DND-41 (cell line): ENCODE measurements around the gene NECTIN2.

Experiments used
- ATAC-seq: fragments of 200-7000 bp; cut with Tn5 transposase; 3 replicates; pipeline ENCODE4 v1.9.1; 2021; ENCODE audit warnings: low read depth; ENCODE audit not compliant: insufficient read depth
- DNase-seq: peaks from one replicate; pipeline ENCODE4 v3.0.0-alpha.2; 2020
- H2AFZ ChIP-seq: 2 replicates; pipeline ENCODE4 v1.6.0; 2012; ENCODE audit warnings: low read depth, low read length
- H3K27ac ChIP-seq: 2 replicates; pipeline ENCODE4 v1.5.1; 2012; ENCODE audit warnings: low read length, inconsistent platforms
- H3K27me3 ChIP-seq: fragments of 200-600 bp; sonication (generic); 2 replicates; pipeline ENCODE4 v1.6.0; 2012; ENCODE audit warnings: low read length, mild to moderate bottlenecking, inconsistent platforms; ENCODE audit not compliant: insufficient read depth, poor library complexity
- H3K36me3 ChIP-seq: 2 replicates; pipeline ENCODE4 v1.5.1; 2012; ENCODE audit warnings: low read length, inconsistent platforms; ENCODE audit not compliant: insufficient read depth
- H3K4me1 ChIP-seq: 2 replicates; pipeline ENCODE4 v1.5.1; 2012; ENCODE audit warnings: mild to moderate bottlenecking, low read length; ENCODE audit not compliant: insufficient read depth
- H3K4me2 ChIP-seq: 2 replicates; pipeline ENCODE4 v1.6.0; 2012; ENCODE audit warnings: mild to moderate bottlenecking, moderate library complexity, low read length, inconsistent platforms; ENCODE audit not compliant: insufficient read depth
- H3K4me3 ChIP-seq, 2 experiments: fragments of 200-600 bp in 1 of 2; shearing (Covaris generic) in 1 of 2; 2 replicates each; pipeline ENCODE4 v1.5.1; 2012 to 2016; ENCODE audit warnings: inconsistent platforms in 2 of 2, low read length in 2 of 2, mild to moderate bottlenecking in 2 of 2, low read depth in 1 of 2, moderate library complexity in 1 of 2
- H3K79me2 ChIP-seq: 2 replicates; pipeline ENCODE4 v1.6.0; 2012; ENCODE audit warnings: low read length, inconsistent platforms; ENCODE audit not compliant: insufficient read depth
- H3K9ac ChIP-seq: 2 replicates; pipeline ENCODE4 v1.6.0; 2012; ENCODE audit warnings: low read depth, mild to moderate bottlenecking, inconsistent platforms, low read length, moderate library complexity
- H3K9me3 ChIP-seq: 2 replicates; pipeline ENCODE4 v1.5.1; 2012; ENCODE audit warnings: low read length, moderate library complexity, mild to moderate bottlenecking, inconsistent platforms; ENCODE audit not compliant: insufficient read depth, severe bottlenecking
- H4K20me1 ChIP-seq: 2 replicates; pipeline ENCODE4 v1.6.0; 2012; ENCODE audit warnings: low read length; ENCODE audit not compliant: insufficient read depth
- EZH2 ChIP-seq: IDR thresholded peaks from 3 replicates; pipeline ENCODE4 v1.6.1; 2012; ENCODE audit warnings: borderline replicate concordance, low read depth, mild to moderate bottlenecking, moderate library complexity, low read length, inconsistent platforms; ENCODE audit not compliant: severe bottlenecking
- TF ChIP-seq, protein P1 (sequence below): IDR thresholded peaks from 2 replicates; pipeline ENCODE4 v1.5.1; 2012; ENCODE audit warnings: borderline replicate concordance, low read length, moderate library complexity, mild to moderate bottlenecking; ENCODE audit not compliant: poor library complexity, severe bottlenecking; ENCODE audit errors: extremely low read depth

NECTIN2 gene

DNA sequence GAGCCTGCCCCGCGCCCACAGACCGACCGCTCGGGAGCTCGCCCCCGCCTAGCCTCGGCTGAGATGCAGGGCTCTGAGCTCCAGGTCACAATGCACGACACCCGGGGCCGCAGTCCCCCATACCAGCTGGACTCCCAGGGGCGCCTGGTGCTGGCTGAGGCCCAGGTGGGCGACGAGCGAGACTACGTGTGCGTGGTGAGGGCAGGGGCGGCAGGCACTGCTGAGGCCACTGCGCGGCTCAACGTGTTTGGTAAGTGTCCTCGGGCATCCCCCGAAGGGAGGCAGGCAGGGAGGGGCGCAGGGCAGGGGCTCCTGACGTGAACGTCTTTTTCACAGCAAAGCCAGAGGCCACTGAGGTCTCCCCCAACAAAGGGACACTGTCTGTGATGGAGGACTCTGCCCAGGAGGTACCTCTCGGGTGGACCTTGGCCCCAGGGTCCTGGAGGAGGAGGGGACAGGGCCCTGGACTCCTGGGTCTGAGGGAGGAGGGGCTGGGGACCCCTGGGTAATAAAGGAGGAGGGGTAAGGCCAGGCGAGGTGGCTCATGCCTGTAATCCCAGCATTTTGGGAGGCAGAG, 33.9 kb upstream of the NECTIN2 start:
- Histone ChIP-seq H4K20me1 (no peaks in the 10 kb centered on the region), H2AFZ (no peak overlapping the region), H3K9me3 (no peaks in the 10 kb centered on the region), H3K4me2 (no peak overlapping the region), H3K9ac (no peak overlapping the region), H3K36me3 (no peaks in the 10 kb centered on the region), H3K4me3 (no peak overlapping the region), H3K27me3 (no peaks in the 10 kb centered on the region), H3K79me2 (no peaks in the 10 kb centered on the region), H3K27ac (no peak overlapping the region), H3K4me1 (no peaks in the 10 kb centered on the region)
- DNase-seq (no peak), ATAC-seq (no peak)
- no peak for TF ChIP-seq EZH2
- TF ChIP-seq, protein P1, sequence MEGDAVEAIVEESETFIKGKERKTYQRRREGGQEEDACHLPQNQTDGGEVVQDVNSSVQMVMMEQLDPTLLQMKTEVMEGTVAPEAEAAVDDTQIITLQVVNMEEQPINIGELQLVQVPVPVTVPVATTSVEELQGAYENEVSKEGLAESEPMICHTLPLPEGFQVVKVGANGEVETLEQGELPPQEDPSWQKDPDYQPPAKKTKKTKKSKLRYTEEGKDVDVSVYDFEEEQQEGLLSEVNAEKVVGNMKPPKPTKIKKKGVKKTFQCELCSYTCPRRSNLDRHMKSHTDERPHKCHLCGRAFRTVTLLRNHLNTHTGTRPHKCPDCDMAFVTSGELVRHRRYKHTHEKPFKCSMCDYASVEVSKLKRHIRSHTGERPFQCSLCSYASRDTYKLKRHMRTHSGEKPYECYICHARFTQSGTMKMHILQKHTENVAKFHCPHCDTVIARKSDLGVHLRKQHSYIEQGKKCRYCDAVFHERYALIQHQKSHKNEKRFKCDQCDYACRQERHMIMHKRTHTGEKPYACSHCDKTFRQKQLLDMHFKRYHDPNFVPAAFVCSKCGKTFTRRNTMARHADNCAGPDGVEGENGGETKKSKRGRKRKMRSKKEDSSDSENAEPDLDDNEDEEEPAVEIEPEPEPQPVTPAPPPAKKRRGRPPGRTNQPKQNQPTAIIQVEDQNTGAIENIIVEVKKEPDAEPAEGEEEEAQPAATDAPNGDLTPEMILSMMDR = no peak

DNA sequence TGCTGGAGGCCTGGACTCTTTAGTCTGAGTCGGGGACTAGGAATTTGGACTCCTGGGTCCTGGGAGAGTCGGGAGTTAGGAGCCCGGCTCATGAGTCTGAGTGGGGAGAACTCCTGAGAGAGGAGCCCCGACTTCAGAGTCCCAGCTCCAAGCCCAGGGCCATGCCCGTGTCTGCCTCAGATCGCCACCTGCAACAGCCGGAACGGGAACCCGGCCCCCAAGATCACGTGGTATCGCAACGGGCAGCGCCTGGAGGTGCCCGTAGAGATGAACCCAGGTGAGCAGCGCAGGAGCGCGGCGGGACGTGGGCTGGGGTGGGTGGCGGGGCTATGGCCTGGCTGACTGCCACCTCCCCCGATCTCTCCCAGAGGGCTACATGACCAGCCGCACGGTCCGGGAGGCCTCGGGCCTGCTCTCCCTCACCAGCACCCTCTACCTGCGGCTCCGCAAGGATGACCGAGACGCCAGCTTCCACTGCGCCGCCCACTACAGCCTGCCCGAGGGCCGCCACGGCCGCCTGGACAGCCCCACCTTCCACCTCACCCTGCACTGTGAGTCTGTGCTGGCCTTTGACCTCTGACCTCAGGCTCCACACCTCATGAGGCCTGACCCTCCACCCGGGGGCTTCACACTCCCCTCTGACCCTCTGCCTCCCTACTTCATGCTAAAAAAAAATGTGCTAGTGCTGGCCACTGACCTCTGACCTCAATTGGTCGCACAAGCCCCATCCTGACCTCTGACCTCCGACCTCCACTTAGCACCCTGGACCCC, 32.8 kb upstream of the NECTIN2 start:
- H2AFZ ChIP-seq = no peak overlapping the region
- no peak for TF ChIP-seq EZH2
- TF ChIP-seq, protein P1 = no peak
- H3K4me3 ChIP-seq = no peak overlapping the region
- no peaks in the 10 kb centered on the region for H3K4me1 ChIP-seq
- no peaks in the 10 kb centered on the region for H3K27me3 ChIP-seq
- H3K27ac ChIP-seq = no peak overlapping the region
- no peaks in the 10 kb centered on the region for H3K36me3 ChIP-seq
- H3K9ac ChIP-seq = no peak overlapping the region
- no peaks in the 10 kb centered on the region for H3K9me3 ChIP-seq
- DNase-seq (no peak), ATAC-seq (no peak)
- no peaks in the 10 kb centered on the region for H4K20me1 ChIP-seq
- no peaks in the 10 kb centered on the region for H3K79me2 ChIP-seq
- H3K4me2 ChIP-seq = no peak overlapping the region

DNA sequence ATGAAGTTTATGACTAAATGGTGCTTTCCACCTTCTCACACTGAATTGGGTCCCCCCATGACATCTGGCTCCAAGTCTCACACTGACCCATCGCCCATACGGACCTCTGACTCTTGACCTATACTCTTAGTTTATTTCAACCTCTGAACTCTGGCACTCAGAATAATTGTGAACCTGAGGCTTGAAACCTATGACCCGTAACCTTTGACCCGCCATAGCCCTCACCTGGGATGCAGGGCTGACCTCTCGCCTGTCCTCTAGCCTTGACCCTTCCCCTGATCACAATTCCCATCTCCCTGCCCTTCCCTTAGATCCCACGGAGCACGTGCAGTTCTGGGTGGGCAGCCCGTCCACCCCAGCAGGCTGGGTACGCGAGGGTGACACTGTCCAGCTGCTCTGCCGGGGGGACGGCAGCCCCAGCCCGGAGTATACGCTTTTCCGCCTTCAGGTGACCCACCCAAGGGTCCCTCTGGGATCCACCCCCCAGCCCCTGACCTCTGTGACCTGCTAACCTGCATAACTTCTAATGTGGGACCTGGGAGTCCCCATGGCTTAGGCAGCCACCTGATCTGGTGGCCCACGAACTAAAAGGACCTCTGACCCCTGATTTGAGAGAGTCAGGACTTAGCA, 32.1 kb upstream of the NECTIN2 start:
- H4K20me1 ChIP-seq = no peaks in the 10 kb centered on the region
- no peak overlapping the region for H3K4me3 ChIP-seq
- H3K27me3 ChIP-seq = no peaks in the 10 kb centered on the region
- TF ChIP-seq, protein P1 = no peak
- TF ChIP-seq EZH2 = no peak
- H2AFZ ChIP-seq = no peak overlapping the region
- DNase-seq (no peak), ATAC-seq (no peak)
- no peaks in the 10 kb centered on the region for H3K4me1 ChIP-seq
- no peaks in the 10 kb centered on the region for H3K36me3 ChIP-seq
- no peak overlapping the region for H3K4me2 ChIP-seq
- no peaks in the 10 kb centered on the region for H3K9me3 ChIP-seq
- no peak overlapping the region for H3K27ac ChIP-seq
- H3K9ac ChIP-seq = no peak overlapping the region
- H3K79me2 ChIP-seq = no peaks in the 10 kb centered on the region
